GM18505 (cell line): ENCODE data around the gene RAD51AP2.
"Not testable (repeated sequence)": the region's sequence is repeated elsewhere in the genome, so short reads cannot be mapped to it uniquely, and the experiment has no call there.

ENCODE experiments used
- ATAC-seq: cut with Tn5 transposase; IDR thresholded peaks from one replicate; pipeline ENCODE4 v1.9.1; 2021; ENCODE audit not compliant: unreplicated experiment
- POLR2A ChIP-seq: IDR thresholded peaks from 4 replicates; pipeline ENCODE4 v1.6.1; 2011; ENCODE audit warnings: borderline replicate concordance; ENCODE audit not compliant: insufficient read depth, insufficient read length; ENCODE audit errors: extremely low read depth

Gene RAD51AP2

GRCh38 chr2:17517481-17518211 is 594 bp downstream of the RAD51AP2 start:
- peak; percentile 34 for ATAC-seq
- TF ChIP-seq POLR2A: no peak

- ATAC-seq: peak; percentile 36
- no peak for TF ChIP-seq POLR2A
Observed at GRCh38 chr2:17515652-17516051, 2.6 kb downstream of the RAD51AP2 start.

GRCh38 chr2:17506736-17507616 is 11.3 kb downstream of the RAD51AP2 start:
- no peak for TF ChIP-seq POLR2A
- ATAC-seq: no peak

GRCh38 chr2:17497718-17498117 is 20.5 kb downstream of the RAD51AP2 start:
- ATAC-seq: no peak
- TF ChIP-seq POLR2A: no peak

- no peak for ATAC-seq
Observed at GRCh38 chr2:17495590-17495989, 22.6 kb downstream of the RAD51AP2 start.

GRCh38 chr2:17490165-17490564 is 28.1 kb downstream of the RAD51AP2 start:
- not testable (repeated sequence) for ATAC-seq

More at GRCh38 chr2:17495590-17495989, 22.6 kb downstream of the RAD51AP2 start:
- no peak for TF ChIP-seq POLR2A

GRCh38 chr2:17488610-17489009 is 29.6 kb downstream of the RAD51AP2 start:
- not testable (repeated sequence) for ATAC-seq

- no peak for TF ChIP-seq POLR2A
- no peak for ATAC-seq
Observed at GRCh38 chr2:17483496-17483895, 34.7 kb downstream of the RAD51AP2 start.

- no peak for TF ChIP-seq POLR2A
- ATAC-seq: no peak
Observed at GRCh38 chr2:17482651-17483050, 35.6 kb downstream of the RAD51AP2 start.

- ATAC-seq: no peak
- no peak for TF ChIP-seq POLR2A
Observed at GRCh38 chr2:17479875-17480274, 38.4 kb downstream of the RAD51AP2 start.

- TF ChIP-seq POLR2A: no peak
- ATAC-seq: no peak
Observed at GRCh38 chr2:17476830-17477229, 41.4 kb downstream of the RAD51AP2 start.

- no peak for TF ChIP-seq POLR2A
- ATAC-seq: no peak
Observed at GRCh38 chr2:17476064-17476463, 42.2 kb downstream of the RAD51AP2 start.

- TF ChIP-seq POLR2A: no peak
- ATAC-seq: no peak
Observed at GRCh38 chr2:17475286-17475685, 43.0 kb downstream of the RAD51AP2 start.

- ATAC-seq: no peak
Observed at GRCh38 chr2:17471979-17472378, 46.3 kb downstream of the RAD51AP2 start.

GRCh38 chr2:17470855-17471641 is 47.2 kb downstream of the RAD51AP2 start:
- no peak for ATAC-seq
- TF ChIP-seq POLR2A: no peak

More at GRCh38 chr2:17471979-17472378, 46.3 kb downstream of the RAD51AP2 start:
- TF ChIP-seq POLR2A: no peak
